HCT116 (cell line): Measurements from ENCODE around the gene LIG1. TPM values are rescaled to one million over a fixed set of nuclear protein-coding genes. Genes with fewer than 3 reads are reported as not detected.

ENCODE experiments used
- ATAC-seq: fragments of 200-7000 bp; cut with Tn5 transposase; 2 replicates; pipeline ENCODE4 v1.9.1; 2020; ENCODE audit warnings: mild to moderate bottlenecking, moderate library complexity
- BruUV-seq: library from RNA; stranded (reverse); fragments of 400-500 nt; replicated peaks from 2 replicates; lab custom pipeline; 2021; lab: Mats Ljungman, UMichigan
- CTCF ChIA-PET: fragments of 300-600 bp; sonication (Branson Sonifier 250); formaldehyde crosslinking; loops from one replicate; lab custom pipeline; 2021; ENCODE audit warnings: antibody characterized with exemption; lab: Charles Lee
- POLR2A ChIA-PET: fragments of 300-600, 350-600 bp; sonication (Branson Sonifier 250); formaldehyde crosslinking; loops from one replicate; lab custom pipeline; 2021; ENCODE audit warnings: antibody characterized with exemption; lab: Charles Lee
- RAD21 ChIA-PET, 2 experiments: fragments of 300-600 bp; sonication (Branson Sonifier 250); formaldehyde crosslinking; loops; one replicate each; lab custom pipeline; 2023; ENCODE audit warnings: low total read pairs in 2 of 2; ENCODE audit not compliant: uncharacterized antibody in 2 of 2, unreplicated experiment in 2 of 2, low non-redundant PET in 1 of 2; lab: Charles Lee
- DNase-seq: peaks from one replicate; pipeline ENCODE4 v3.0.0-alpha.2; 2010; ENCODE audit warnings: low read depth, low spot score
- H2AFZ ChIP-seq: fragments of 200-600 bp; shearing (Covaris generic), sonication (generic); 2 replicates; pipeline ENCODE4 v1.6.1; 2017; ENCODE audit warnings: low read depth, mixed run types, mixed read lengths, antibody characterized with exemption, low read length; ENCODE audit not compliant: poor library complexity, severe bottlenecking
- H3K27ac ChIP-seq: 2 replicates; pipeline ENCODE4 v1.5.1; 2012; ENCODE audit warnings: low read depth, low read length
- H3K27me3 ChIP-seq: fragments of 200-600 bp; sonication (generic); 2 replicates; pipeline ENCODE4 v1.6.1; 2016; ENCODE audit warnings: mixed run types, low read length, mixed read lengths; ENCODE audit not compliant: insufficient read depth
- H3K36me3 ChIP-seq, 2 experiments: fragments of 200-500 bp in 1 of 2; fragments of 200-600 bp in 1 of 2; sonication (Bioruptor generic) in 1 of 2; sonication (generic) in 1 of 2; 2 replicates each; pipeline versions ENCODE4 v1.5.1 to v1.6.1; 2014 to 2016; ENCODE audit warnings: low read length in 2 of 2, inconsistent platforms in 1 of 2, mixed read lengths in 1 of 2, mixed run types in 1 of 2; ENCODE audit not compliant: insufficient read depth in 2 of 2, control insufficient read depth in 1 of 2
- H3K4me1 ChIP-seq, 2 experiments: fragments of 200-600 bp in 1 of 2; sonication (generic) in 1 of 2; 2 replicates each; pipeline versions ENCODE4 v1.5.1 to v1.6.1; 2012 to 2017; ENCODE audit warnings: low read length in 2 of 2, inconsistent platforms in 1 of 2, mild to moderate bottlenecking in 1 of 2, mixed read lengths in 1 of 2, mixed run types in 1 of 2, moderate library complexity in 1 of 2; ENCODE audit not compliant: insufficient read depth in 2 of 2, control insufficient read depth in 1 of 2
- H3K4me2 ChIP-seq: fragments of 200-600 bp; sonication (generic); 2 replicates; pipeline ENCODE4 v1.6.1; 2017; ENCODE audit warnings: mixed run types, low read length, mixed read lengths
- H3K4me3 ChIP-seq, 2 experiments: fragments of 200-600 bp in 1 of 2; sonication (generic) in 1 of 2; replicated peaks in 1 of 2; 2 replicates each; pipeline ENCODE4 v1.5.1; 2011 to 2016; ENCODE audit warnings: low read length in 2 of 2, control low read depth in 1 of 2, low read depth in 1 of 2, mild to moderate bottlenecking in 1 of 2, mixed read lengths in 1 of 2, mixed run types in 1 of 2
- H3K79me2 ChIP-seq: fragments of 200-600 bp; sonication (generic); 2 replicates; pipeline ENCODE4 v1.6.1; 2017; ENCODE audit warnings: mild to moderate bottlenecking, mixed run types, low read length, moderate library complexity, mixed read lengths; ENCODE audit not compliant: insufficient read depth
- H3K9ac ChIP-seq: fragments of 200-600 bp; sonication (generic); 2 replicates; pipeline ENCODE4 v1.6.1; 2016; ENCODE audit warnings: low read length, mixed read lengths
- H3K9me2 ChIP-seq: fragments of 200-600 bp; sonication (generic), shearing (Covaris generic); 2 replicates; pipeline ENCODE4 v1.6.1; 2017; ENCODE audit warnings: mixed run types, mild to moderate bottlenecking, moderate library complexity; ENCODE audit not compliant: insufficient read depth
- H3K9me3 ChIP-seq, 2 experiments: fragments of 200-500 bp in 1 of 2; fragments of 200-600 bp in 1 of 2; sonication (Bioruptor generic) in 1 of 2; sonication (generic) in 1 of 2; 2 replicates each; pipeline ENCODE4 v1.6.1; 2014 to 2017; ENCODE audit warnings: low read length in 2 of 2, mixed read lengths in 2 of 2, inconsistent platforms in 1 of 2, low read depth in 1 of 2, mild to moderate bottlenecking in 1 of 2, mixed run types in 1 of 2, moderate library complexity in 1 of 2; ENCODE audit not compliant: control insufficient read depth in 1 of 2, insufficient read depth in 1 of 2
- H4K20me1 ChIP-seq: fragments of 200-600 bp; sonication (generic), shearing (Covaris generic); 2 replicates; pipeline ENCODE4 v1.6.1; 2017; ENCODE audit warnings: mixed run types, mild to moderate bottlenecking, moderate library complexity; ENCODE audit not compliant: insufficient read depth
- ATF3 ChIP-seq: IDR thresholded peaks from 2 replicates; pipeline ENCODE4 v1.6.1; 2012
- CBX3 ChIP-seq: IDR thresholded peaks from 2 replicates; pipeline ENCODE4 v1.6.1; 2012; ENCODE audit warnings: low read depth
- CEBPB ChIP-seq: IDR thresholded peaks from 2 replicates; pipeline ENCODE4 v1.6.1; 2012; ENCODE audit warnings: low read depth
- EGR1 ChIP-seq: IDR thresholded peaks from 2 replicates; pipeline ENCODE4 v1.6.1; 2012; ENCODE audit warnings: low read depth
- ELF1 ChIP-seq: IDR thresholded peaks from 2 replicates; pipeline ENCODE4 v1.6.1; 2012; ENCODE audit warnings: low read depth, borderline replicate concordance
- EZH2 ChIP-seq: fragments of 200-600 bp; sonication (generic); IDR thresholded peaks from 2 replicates; pipeline ENCODE4 v1.6.1; 2017; ENCODE audit warnings: antibody characterized with exemption, mixed run types
- EZH2phosphoT487 ChIP-seq: fragments of 200-600 bp; IDR thresholded peaks from 2 replicates; pipeline ENCODE4 v1.6.1; 2018; ENCODE audit warnings: antibody characterized with exemption, borderline replicate concordance
- FOSL1 ChIP-seq: IDR thresholded peaks from 2 replicates; pipeline ENCODE4 v1.6.1; 2012; ENCODE audit warnings: low read depth
- JUND ChIP-seq: IDR thresholded peaks from 2 replicates; pipeline ENCODE4 v1.6.1; 2012
- MAX ChIP-seq: IDR thresholded peaks from 2 replicates; pipeline ENCODE4 v1.6.1; 2012
- POLR2A ChIP-seq: IDR thresholded peaks from 2 replicates; pipeline ENCODE4 v1.7.0; 2011; ENCODE audit warnings: borderline replicate concordance; ENCODE audit not compliant: insufficient read depth, insufficient read length; ENCODE audit errors: extremely low read depth
- POLR2AphosphoS5 ChIP-seq: IDR thresholded peaks from 2 replicates; pipeline ENCODE4 v1.6.1; 2011; ENCODE audit warnings: mild to moderate bottlenecking, low read depth, low read length, moderate library complexity
- RAD21 ChIP-seq: IDR thresholded peaks from 2 replicates; pipeline ENCODE4 v1.6.1; 2012; ENCODE audit warnings: low read depth, mild to moderate bottlenecking
- SIN3A ChIP-seq: IDR thresholded peaks from 2 replicates; pipeline ENCODE4 v1.6.1; 2012; ENCODE audit warnings: low read depth
- SP1 ChIP-seq: IDR thresholded peaks from 2 replicates; pipeline ENCODE4 v1.6.1; 2012; ENCODE audit warnings: low read depth
- SRF ChIP-seq: IDR thresholded peaks from 2 replicates; pipeline ENCODE4 v1.6.1; 2012; ENCODE audit warnings: low read depth
- TCF7L2 ChIP-seq: IDR thresholded peaks from 2 replicates; pipeline ENCODE4 v1.7.0; 2011; ENCODE audit warnings: borderline replicate concordance, inconsistent platforms; ENCODE audit not compliant: insufficient read depth, insufficient read length; ENCODE audit errors: extremely low read depth
- YY1 ChIP-seq: IDR thresholded peaks from 2 replicates; pipeline ENCODE4 v1.6.1; 2011; ENCODE audit warnings: low read length, low read depth, moderate library complexity, mild to moderate bottlenecking; ENCODE audit not compliant: insufficient replicate concordance; ENCODE audit errors: extremely low read depth
- ZFX ChIP-seq: fragments of 450-650 bp; IDR thresholded peaks from 2 replicates; pipeline ENCODE4 v1.6.1; 2017
- ZNF274 ChIP-seq: fragments of 200-500 bp; sonication (Bioruptor generic); IDR thresholded peaks from 2 replicates; pipeline ENCODE4 v1.6.1; 2014; ENCODE audit warnings: mild to moderate bottlenecking, low read depth, low read length, inconsistent platforms
- intact Hi-C: fragments of 100-400 bp; cut with micrococcal nuclease; formaldehyde crosslinking; loops from 2 replicates; pipeline ENCODE4 v1.10.0; 2022
- total RNA-seq: library from RNA; stranded (reverse); gene quantifications from one replicate; pipeline ENCODE4 v1.2.1, GENCODE V29; 2021; ENCODE audit not compliant: unreplicated experiment

LIG1 gene
- total RNA-seq, 1 experiment from 2014 or later = 122 TPM

GRCh38 chr19:48122421-48122820 is 47.7 kb downstream of the LIG1 start:
- ChIA-PET POLR2A (no interaction called here), RAD21 (no interaction called here), CTCF (no interaction called here)
- Histone ChIP-seq H3K79me2 (no peaks in the 10 kb centered on the region), H4K20me1 (no peaks in the 10 kb centered on the region), H3K27ac (no peak overlapping the region), H3K9me2 (no peaks in the 10 kb centered on the region), H3K27me3 (no peaks in the 10 kb centered on the region), H3K36me3 (peaks cover 7 to 44% of the 10 kb centered on the region in 2 experiments), H3K4me1 (peaks cover 0 to 10% of the 10 kb centered on the region in 2 experiments; a peak in 2 of 4 replicates), H3K9me3 (no peaks in the 10 kb centered on the region), H2AFZ (no peak overlapping the region), H3K4me3 (no peak overlapping the region), H3K9ac (no peak overlapping the region), H3K4me2 (no peak overlapping the region)
- DNase-seq (no peak), ATAC-seq (no peak)
- TF ChIP-seq CEBPB (no peak), POLR2AphosphoS5 (no peak), EGR1 (no peak), RAD21 (no peak), JUND (no peak), YY1 (no peak), EZH2phosphoT487 (no peak), ZNF274 (no peak)
- intact Hi-C loops = no loop called here
- no TSS peak for BruUV-seq

GRCh38 chr19:48121909-48122371 is 48.2 kb downstream of the LIG1 start:
- Histone ChIP-seq H3K79me2 (no peaks in the 10 kb centered on the region), H2AFZ (no peak overlapping the region), H3K27me3 (no peaks in the 10 kb centered on the region), H3K4me2 (no peak overlapping the region), H3K9me2 (no peaks in the 10 kb centered on the region), H3K27ac (no peak overlapping the region), H3K9ac (no peak overlapping the region), H3K9me3 (no peaks in the 10 kb centered on the region), H3K36me3 (peaks cover 7 to 42% of the 10 kb centered on the region in 2 experiments), H4K20me1 (no peaks in the 10 kb centered on the region), H3K4me1 (peaks cover 0 to 10% of the 10 kb centered on the region in 2 experiments; a peak in 2 of 4 replicates), H3K4me3 (no peak overlapping the region)
- CTCF ChIA-PET = no interaction called here
- DNase-seq (no peak), ATAC-seq (no peak)
- POLR2A ChIA-PET = no interaction called here
- intact Hi-C loops = no loop called here
- TF ChIP-seq FOSL1 (no peak), ELF1 (no peak), SIN3A (no peak), TCF7L2 (no peak), JUND (no peak), SRF (no peak), EZH2 (no peak), CBX3 (no peak), SP1 (no peak), MAX (no peak), POLR2A (no peak), EGR1 (no peak), POLR2AphosphoS5 (no peak), ZFX (no peak), EZH2phosphoT487 (no peak), ATF3 (no peak)
- RAD21 ChIA-PET = no interaction called here
- no TSS peak for BruUV-seq
